Measurements from ENCODE around the gene MMADHC. TPM values are rescaled to one million over a fixed set of nuclear protein-coding genes. Genes with fewer than 3 reads are reported as not detected.
"Not testable (repeated sequence)": the region's sequence is repeated elsewhere in the genome, so short reads cannot be mapped to it uniquely, and the experiment has no call there.

Gene MMADHC
- total and polyA plus RNA-seq, 4 donors = 67.8 to 97.5 (median 88.0) TPM

GRCh38 chr2:149566652-149567051 lies 20.9 kb downstream of the MMADHC start:
- Histone ChIP-seq H3K4me3 (ENCODE audit: low read depth in 1 of 3, low read length in 3 of 3) (no peak overlapping the region), H3K9me3 (ENCODE audit: control insufficient read depth in 4 of 4, low read length in 3 of 4) (no peaks in the 10 kb centered on the region), H3K27me3 (ENCODE audit: control insufficient read depth in 4 of 4, insufficient read depth in 4 of 4, low read length in 3 of 4) (no peaks in the 10 kb centered on the region), H3K36me3 (ENCODE audit: control insufficient read depth in 4 of 4, insufficient read depth in 3 of 4, low read depth in 1 of 4, low read length in 3 of 4) (peaks cover 0 to 43% (median 23%) of the 10 kb centered on the region in 4 donors), H3K4me1 (ENCODE audit: control insufficient read depth in 4 of 4, insufficient read depth in 4 of 4, low read length in 3 of 4) (peaks cover 0 to 25% (median 13%) of the 10 kb centered on the region in 4 donors), H3K27ac (ENCODE audit: low read depth in 1 of 2, low read length in 2 of 2) (no peak overlapping the region), H3K9ac (ENCODE audit: low read depth in 1 of 2, low read length in 2 of 2) (no peak overlapping the region)
- WGBS = 98% methylated on average over 2 of the region's 2 CpGs
- no peak for DNase-seq (ENCODE audit: low spot score)
- TF ChIP-seq FOXA1 (IDR thresholded peaks at IDR 0.05) (no peak), ZBTB33 (IDR thresholded peaks at IDR 0.05) (no peak), RXRA (IDR thresholded peaks at IDR 0.05) (no peak), REST (IDR thresholded peaks at IDR 0.05) (no peak), CTCF (IDR thresholded peaks at IDR 0.05; ENCODE audit: low read depth, low read length, missing input control) (no peak), GABPA (IDR thresholded peaks at IDR 0.05 in 1 of 2, conservative IDR thresholded peaks at IDR 0.05 in 1 of 2) (no peak), HNF4A (conservative IDR thresholded peaks at IDR 0.05) (no peak), HNF4G (IDR thresholded peaks at IDR 0.05) (no peak), SP1 (IDR thresholded peaks at IDR 0.05) (no peak), NR2F2 (IDR thresholded peaks at IDR 0.05) (no peak), ATF3 (IDR thresholded peaks at IDR 0.05) (no peak), YY1 (IDR thresholded peaks at IDR 0.05) (no peak), MAX (IDR thresholded peaks at IDR 0.05) (no peak), FOXA2 (IDR thresholded peaks at IDR 0.05) (no peak), RAD21 (IDR thresholded peaks at IDR 0.05) (no peak), EGR1 (IDR thresholded peaks at IDR 0.05; ENCODE audit: low read depth in 2 of 2) (no peak), TAF1 (conservative IDR thresholded peaks at IDR 0.05) (no peak), JUND (IDR thresholded peaks at IDR 0.05) (no peak)

- H3K27me3 ChIP-seq (ENCODE audit: control insufficient read depth in 4 of 4, insufficient read depth in 4 of 4, low read length in 3 of 4); H3K9me3 ChIP-seq (ENCODE audit: control insufficient read depth in 4 of 4, low read length in 3 of 4); H3K27ac ChIP-seq (ENCODE audit: low read depth in 1 of 2, low read length in 2 of 2); H3K4me3 ChIP-seq (ENCODE audit: low read depth in 1 of 3, low read length in 3 of 3); DNase-seq (ENCODE audit: low spot score); H3K9ac ChIP-seq (ENCODE audit: low read depth in 1 of 2, low read length in 2 of 2): not testable (repeated sequence)
- Histone ChIP-seq H3K36me3 (ENCODE audit: control insufficient read depth in 4 of 4, insufficient read depth in 3 of 4, low read depth in 1 of 4, low read length in 3 of 4) (peaks cover 0 to 39% (median 18%) of the 10 kb centered on the region in 4 donors), H3K4me1 (ENCODE audit: control insufficient read depth in 4 of 4, insufficient read depth in 4 of 4, low read length in 3 of 4) (peaks cover 0 to 27% (median 16%) of the 10 kb centered on the region in 4 donors)
- WGBS = 96% methylated on average over 9 of the region's 9 CpGs
Measured at GRCh38 chr2:149565625-149566024, 21.9 kb downstream of the MMADHC start.

All from liver (tissue), 9 donors.